Measurements from ENCODE around the gene FARP1.

The FARP1 gene

GRCh38 chr13:98201189-98201588, 58.3 kb downstream of the FARP1 start:
- in situ Hi-C loops (cut with MboI; ENCODE audit: low sequenced_read_pairs) = no loop called here

GRCh38 chr13:98201984-98202383, 59.1 kb downstream of the FARP1 start:
- in situ Hi-C loops (cut with MboI; ENCODE audit: low sequenced_read_pairs) = no loop called here

- in situ Hi-C loops (cut with MboI; ENCODE audit: low sequenced_read_pairs) = no loop called here
These were observed 60.9 kb downstream of the FARP1 start for GRCh38 chr13:98203646-98204326.

GRCh38 chr13:98204546-98204945, 61.7 kb downstream of the FARP1 start:
- in situ Hi-C loops (cut with MboI; ENCODE audit: low sequenced_read_pairs) = no loop called here

GRCh38 chr13:98206946-98207345, 64.1 kb downstream of the FARP1 start:
- in situ Hi-C loops (cut with MboI; ENCODE audit: low sequenced_read_pairs) = no loop called here

- in situ Hi-C loops (cut with MboI; ENCODE audit: low sequenced_read_pairs) = no loop called here
These were observed 64.5 kb downstream of the FARP1 start for GRCh38 chr13:98207416-98207815.

GRCh38 chr13:98208606-98209005, 65.7 kb downstream of the FARP1 start:
- in situ Hi-C loops (cut with MboI; ENCODE audit: low sequenced_read_pairs) = no loop called here

- in situ Hi-C loops (cut with MboI; ENCODE audit: low sequenced_read_pairs) = no loop called here
These were observed 69.9 kb downstream of the FARP1 start for GRCh38 chr13:98212763-98213162.

- in situ Hi-C loops (cut with MboI; ENCODE audit: low sequenced_read_pairs) = no loop called here
These were observed 70.5 kb downstream of the FARP1 start for GRCh38 chr13:98213354-98213753.

GRCh38 chr13:98214008-98214643, 71.2 kb downstream of the FARP1 start:
- in situ Hi-C loops (cut with MboI; ENCODE audit: low sequenced_read_pairs) = no loop called here

- in situ Hi-C loops (cut with MboI; ENCODE audit: low sequenced_read_pairs) = no loop called here
These were observed 71.8 kb downstream of the FARP1 start for GRCh38 chr13:98214707-98215106.

GRCh38 chr13:98215508-98215907, 72.6 kb downstream of the FARP1 start:
- in situ Hi-C loops (cut with MboI; ENCODE audit: low sequenced_read_pairs) = no loop called here

- in situ Hi-C loops (cut with MboI; ENCODE audit: low sequenced_read_pairs) = no loop called here
These were observed 73.3 kb downstream of the FARP1 start for GRCh38 chr13:98216135-98216565.

GRCh38 chr13:98216711-98217285, 73.9 kb downstream of the FARP1 start:
- in situ Hi-C loops (cut with MboI; ENCODE audit: low sequenced_read_pairs) = no loop called here

- in situ Hi-C loops (cut with MboI; ENCODE audit: low sequenced_read_pairs) = no loop called here
These were observed 74.7 kb downstream of the FARP1 start for GRCh38 chr13:98217597-98217996.

- in situ Hi-C loops (cut with MboI; ENCODE audit: low sequenced_read_pairs) = no loop called here
These were observed 76.8 kb downstream of the FARP1 start for GRCh38 chr13:98219685-98220084.

- in situ Hi-C loops (cut with MboI; ENCODE audit: low sequenced_read_pairs) = no loop called here
These were observed 77.4 kb downstream of the FARP1 start for GRCh38 chr13:98220271-98220791.

- in situ Hi-C loops (cut with MboI; ENCODE audit: low sequenced_read_pairs) = no loop called here
These were observed 78.3 kb downstream of the FARP1 start for GRCh38 chr13:98221234-98221633.

- in situ Hi-C loops (cut with MboI; ENCODE audit: low sequenced_read_pairs) = no loop called here
These were observed 79.2 kb downstream of the FARP1 start for GRCh38 chr13:98222081-98222554.

- in situ Hi-C loops (cut with MboI; ENCODE audit: low sequenced_read_pairs) = no loop called here
These were observed 79.9 kb downstream of the FARP1 start for GRCh38 chr13:98222816-98223215.

- in situ Hi-C loops (cut with MboI; ENCODE audit: low sequenced_read_pairs) = no loop called here
These were observed 80.8 kb downstream of the FARP1 start for GRCh38 chr13:98223741-98224140.

GRCh38 chr13:98224557-98224956, 81.7 kb downstream of the FARP1 start:
- in situ Hi-C loops (cut with MboI; ENCODE audit: low sequenced_read_pairs) = no loop called here

Measured in hTERT RPE-1 (cell line).